ENCODE measurements around the gene STXBP3. TPM values are rescaled to one million over a fixed set of nuclear protein-coding genes. Genes with fewer than 3 reads are reported as not detected.
"Not testable (repeated sequence)": the region's sequence is repeated elsewhere in the genome, so short reads cannot be mapped to it uniquely, and the experiment has no call there.

Gene STXBP3
- polyA plus RNA-seq, 2 donors = 26.1 to 37.5 TPM

DNA sequence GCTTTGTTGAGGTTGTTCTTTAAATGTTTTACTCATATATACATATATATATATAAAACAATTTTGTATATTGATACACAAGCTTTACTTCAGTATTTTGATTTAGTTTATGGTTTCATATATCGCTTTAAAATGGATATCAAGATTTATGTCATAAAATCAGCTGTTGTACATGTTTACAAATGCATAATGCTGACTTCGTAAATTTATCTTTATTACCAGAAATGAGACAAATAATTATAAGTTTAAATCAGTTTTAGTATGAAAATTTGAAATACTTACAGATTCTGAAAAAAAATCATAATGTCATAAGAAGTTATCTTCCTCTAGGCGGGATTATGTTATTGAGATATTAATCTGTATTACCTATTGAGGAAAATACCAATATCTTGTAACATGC is 6.9 kb downstream of the STXBP3 start:
- Histone ChIP-seq H3K4me3 (ENCODE audit: low read depth in 1 of 2, low read length in 2 of 2) (no peak overlapping the region), H3K9me3 (ENCODE audit: control insufficient read depth in 2 of 2, insufficient read depth in 1 of 2, low read depth in 1 of 2, low read length in 1 of 2) (no peaks in the 10 kb centered on the region), H3K27me3 (ENCODE audit: control insufficient read depth in 1 of 2, insufficient read depth in 2 of 2, low read length in 2 of 2) (no peaks in the 10 kb centered on the region), H3K4me1 (ENCODE audit: control insufficient read depth in 2 of 2, insufficient read depth in 2 of 2, low read length in 1 of 2) (peaks cover 0 to 6% of the 10 kb centered on the region in 2 donors), H3K36me3 (ENCODE audit: control insufficient read depth in 2 of 2, insufficient read depth in 2 of 2, low read length in 1 of 2) (no peaks in the 10 kb centered on the region), H3K27ac (ENCODE audit: low read depth in 2 of 2, low read length in 1 of 2) (no peak overlapping the region)
- 76 to 77% methylated on average over 3 of the region's 3 CpGs for WGBS, 2 donors

DNA sequence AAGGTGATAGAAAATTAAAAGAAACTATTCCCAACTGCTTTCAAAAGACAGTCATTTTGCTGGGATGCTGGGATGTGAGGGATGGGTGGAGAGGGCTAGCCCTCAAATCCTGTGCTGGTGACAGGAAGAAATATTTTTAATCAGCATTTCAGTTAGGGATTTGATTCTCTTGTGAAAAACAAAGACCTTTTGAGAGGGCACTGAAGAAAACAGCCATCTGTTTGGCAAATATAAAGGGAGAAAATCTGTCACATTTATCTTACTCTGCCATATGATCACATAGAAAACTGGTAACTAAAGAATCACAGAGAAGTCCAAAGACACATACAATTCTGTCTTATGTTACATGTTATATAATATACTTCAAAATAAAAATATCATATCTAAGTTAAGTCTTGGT is 12.3 kb downstream of the STXBP3 start:
- Histone ChIP-seq H3K36me3 (ENCODE audit: control insufficient read depth in 2 of 2, insufficient read depth in 2 of 2, low read length in 1 of 2) (no peaks in the 10 kb centered on the region), H3K9me3 (ENCODE audit: control insufficient read depth in 2 of 2, insufficient read depth in 1 of 2, low read depth in 1 of 2, low read length in 1 of 2) (no peaks in the 10 kb centered on the region), H3K4me1 (ENCODE audit: control insufficient read depth in 2 of 2, insufficient read depth in 2 of 2, low read length in 1 of 2) (no peaks in the 10 kb centered on the region), H3K27ac (ENCODE audit: low read depth in 2 of 2, low read length in 1 of 2) (no peak overlapping the region), H3K4me3 (ENCODE audit: low read depth in 1 of 2, low read length in 2 of 2) (no peak overlapping the region), H3K27me3 (ENCODE audit: control insufficient read depth in 1 of 2, insufficient read depth in 2 of 2, low read length in 2 of 2) (no peaks in the 10 kb centered on the region)

DNA sequence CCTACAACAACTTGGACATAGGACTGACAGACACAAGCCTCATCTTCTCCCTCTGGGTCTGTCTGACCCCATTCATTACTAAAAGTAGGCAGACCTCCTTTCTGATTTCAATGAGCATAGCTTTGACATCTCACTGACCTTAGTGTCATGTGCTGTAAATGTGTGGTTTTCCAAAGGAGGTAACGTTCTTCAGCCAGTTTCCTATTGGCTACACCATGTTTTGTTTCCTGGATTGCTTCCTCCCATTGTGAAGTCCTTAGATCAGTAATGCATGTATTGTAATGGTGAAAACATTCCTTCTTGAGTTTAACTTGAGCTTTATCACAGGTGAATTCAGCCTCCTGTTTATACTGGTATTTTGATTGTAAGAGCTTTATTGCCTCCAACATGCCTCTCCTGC is 20.6 kb downstream of the STXBP3 start:
- no peaks in the 10 kb centered on the region for H3K4me1 ChIP-seq (ENCODE audit: control insufficient read depth in 2 of 2, insufficient read depth in 2 of 2, low read length in 1 of 2)
- H3K36me3 ChIP-seq (ENCODE audit: control insufficient read depth in 2 of 2, insufficient read depth in 2 of 2, low read length in 1 of 2) = peaks cover 0 to 5% of the 10 kb centered on the region in 2 donors
- no peaks in the 10 kb centered on the region for H3K27me3 ChIP-seq (ENCODE audit: control insufficient read depth in 1 of 2, insufficient read depth in 2 of 2, low read length in 2 of 2)
- no peaks in the 10 kb centered on the region for H3K9me3 ChIP-seq (ENCODE audit: control insufficient read depth in 2 of 2, insufficient read depth in 1 of 2, low read depth in 1 of 2, low read length in 1 of 2)
- WGBS, 2 donors = 58 to 65% methylated on average over 1 of the region's 1 CpG
- no peak overlapping the region for H3K27ac ChIP-seq (ENCODE audit: low read depth in 2 of 2, low read length in 1 of 2)
- no peak overlapping the region for H3K4me3 ChIP-seq (ENCODE audit: low read depth in 1 of 2, low read length in 2 of 2)

DNA sequence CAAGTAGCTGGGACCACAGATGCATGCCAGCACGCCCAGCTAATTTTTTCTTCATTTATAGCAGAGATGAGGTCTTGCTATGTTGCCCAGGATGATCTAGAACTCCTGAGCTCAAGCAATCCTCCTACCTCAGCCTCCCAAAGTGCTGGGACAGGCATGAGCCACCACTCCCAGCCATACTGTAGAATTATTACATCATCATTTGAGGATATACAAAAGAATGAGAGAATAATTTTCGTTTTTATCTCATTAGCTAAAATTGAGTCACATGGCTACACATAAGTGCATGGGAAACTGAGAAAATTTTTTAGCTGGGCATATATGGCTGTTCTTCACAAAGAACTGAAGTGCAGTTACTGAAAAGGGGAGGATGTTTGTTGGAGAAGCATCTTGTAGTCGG is 21.2 kb downstream of the STXBP3 start:
- H3K9me3 ChIP-seq (ENCODE audit: control insufficient read depth in 2 of 2, insufficient read depth in 1 of 2, low read depth in 1 of 2, low read length in 1 of 2) = no peaks in the 10 kb centered on the region
- no peak overlapping the region for H3K4me3 ChIP-seq (ENCODE audit: low read depth in 1 of 2, low read length in 2 of 2)
- H3K27ac ChIP-seq (ENCODE audit: low read depth in 2 of 2, low read length in 1 of 2) = no peak overlapping the region
- peaks cover 0 to 5% of the 10 kb centered on the region in 2 donors for H3K36me3 ChIP-seq (ENCODE audit: control insufficient read depth in 2 of 2, insufficient read depth in 2 of 2, low read length in 1 of 2)
- WGBS, 2 donors = 86 to 87% methylated on average over 3 of the region's 3 CpGs
- H3K4me1 ChIP-seq (ENCODE audit: control insufficient read depth in 2 of 2, insufficient read depth in 2 of 2, low read length in 1 of 2) = no peaks in the 10 kb centered on the region
- H3K27me3 ChIP-seq (ENCODE audit: control insufficient read depth in 1 of 2, insufficient read depth in 2 of 2, low read length in 2 of 2) = no peaks in the 10 kb centered on the region

DNA sequence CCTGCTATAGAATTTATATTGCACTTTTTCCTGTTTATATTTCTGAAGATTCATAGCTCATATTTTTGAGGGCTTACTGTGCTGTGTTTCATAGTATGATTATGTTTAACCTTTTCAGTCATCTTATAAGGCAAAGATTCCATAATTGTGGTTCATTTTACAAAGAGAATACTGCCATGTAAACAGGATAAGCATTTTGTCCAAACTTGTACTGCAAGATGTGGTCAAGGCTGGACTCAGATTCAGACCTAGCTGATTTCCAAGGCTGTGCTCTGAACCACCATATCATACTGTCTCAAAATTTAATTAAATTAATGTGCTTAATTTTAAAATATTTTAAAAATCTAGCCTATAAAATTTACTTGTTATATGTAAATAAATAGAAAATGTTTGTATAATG is 31.4 kb downstream of the STXBP3 start:
- Histone ChIP-seq H3K36me3 (ENCODE audit: control insufficient read depth in 2 of 2, insufficient read depth in 2 of 2, low read length in 1 of 2) (peaks cover 0 to 5% of the 10 kb centered on the region in 2 donors), H3K4me3 (ENCODE audit: low read depth in 1 of 2, low read length in 2 of 2) (no peak overlapping the region), H3K27ac (ENCODE audit: low read depth in 2 of 2, low read length in 1 of 2) (no peak overlapping the region), H3K4me1 (ENCODE audit: control insufficient read depth in 2 of 2, insufficient read depth in 2 of 2, low read length in 1 of 2) (no peaks in the 10 kb centered on the region), H3K27me3 (ENCODE audit: control insufficient read depth in 1 of 2, insufficient read depth in 2 of 2, low read length in 2 of 2) (no peaks in the 10 kb centered on the region), H3K9me3 (ENCODE audit: control insufficient read depth in 2 of 2, insufficient read depth in 1 of 2, low read depth in 1 of 2, low read length in 1 of 2) (no peaks in the 10 kb centered on the region)

DNA sequence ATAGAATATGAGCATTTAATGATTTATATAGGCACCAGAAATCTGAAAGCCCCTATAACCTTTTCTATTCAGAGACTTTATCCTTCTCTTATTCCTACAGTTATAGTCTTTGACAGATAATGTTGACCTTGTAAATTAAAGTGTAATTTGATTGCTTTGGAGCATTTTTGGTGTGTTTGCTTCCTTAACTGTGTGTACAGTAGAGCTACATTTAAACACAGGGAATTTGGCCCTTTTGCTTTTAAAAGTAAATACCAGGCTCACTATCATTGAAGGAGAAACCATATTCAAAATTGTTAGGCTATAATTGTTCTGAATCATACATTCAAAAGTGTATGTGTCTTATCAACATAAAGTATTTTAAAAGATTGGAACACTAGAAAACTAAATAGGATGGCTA is 33.0 kb downstream of the STXBP3 start:
- Histone ChIP-seq H3K27ac (ENCODE audit: low read depth in 2 of 2, low read length in 1 of 2) (no peak overlapping the region), H3K36me3 (ENCODE audit: control insufficient read depth in 2 of 2, insufficient read depth in 2 of 2, low read length in 1 of 2) (peaks cover 2% of the 10 kb centered on the region in 2 donors), H3K9me3 (ENCODE audit: control insufficient read depth in 2 of 2, insufficient read depth in 1 of 2, low read depth in 1 of 2, low read length in 1 of 2) (no peaks in the 10 kb centered on the region), H3K27me3 (ENCODE audit: control insufficient read depth in 1 of 2, insufficient read depth in 2 of 2, low read length in 2 of 2) (no peaks in the 10 kb centered on the region), H3K4me1 (ENCODE audit: control insufficient read depth in 2 of 2, insufficient read depth in 2 of 2, low read length in 1 of 2) (no peaks in the 10 kb centered on the region), H3K4me3 (ENCODE audit: low read depth in 1 of 2, low read length in 2 of 2) (no peak overlapping the region)

DNA sequence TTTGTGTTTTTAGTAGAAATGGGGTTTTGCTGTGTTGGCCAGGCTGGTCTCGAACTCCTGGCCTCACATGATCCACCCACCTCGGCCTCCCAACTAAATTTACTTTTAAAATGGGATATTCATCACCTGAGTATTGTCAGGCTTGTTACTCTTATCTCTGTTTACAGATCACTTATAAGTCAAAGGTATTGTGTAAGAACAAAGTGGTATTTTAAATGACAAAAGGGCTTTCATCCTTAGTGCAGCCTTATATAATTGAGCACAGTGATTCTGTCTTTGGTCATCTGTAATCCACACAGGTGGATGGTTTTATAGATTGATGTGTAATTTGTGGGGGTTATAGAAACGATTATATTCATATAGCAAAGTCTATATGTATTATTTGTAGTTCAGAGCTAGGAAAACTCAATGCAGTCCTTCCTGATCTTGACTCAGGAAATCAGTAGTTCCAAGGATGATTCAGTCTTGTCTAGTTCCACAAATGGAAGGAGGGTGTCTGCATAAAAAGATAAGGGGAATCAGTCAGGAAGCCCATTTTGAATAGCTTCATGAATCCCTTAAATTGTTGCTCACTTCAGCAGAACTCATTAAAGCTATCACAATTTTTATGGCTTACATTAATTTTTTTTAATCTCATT is 34.6 kb downstream of the STXBP3 start:
- WGBS, 2 donors = 85 to 88% methylated on average over 3 of the region's 3 CpGs
- H3K36me3 ChIP-seq (ENCODE audit: control insufficient read depth in 2 of 2, insufficient read depth in 2 of 2, low read length in 1 of 2) = peaks cover 2 to 8% of the 10 kb centered on the region in 2 donors

DNA sequence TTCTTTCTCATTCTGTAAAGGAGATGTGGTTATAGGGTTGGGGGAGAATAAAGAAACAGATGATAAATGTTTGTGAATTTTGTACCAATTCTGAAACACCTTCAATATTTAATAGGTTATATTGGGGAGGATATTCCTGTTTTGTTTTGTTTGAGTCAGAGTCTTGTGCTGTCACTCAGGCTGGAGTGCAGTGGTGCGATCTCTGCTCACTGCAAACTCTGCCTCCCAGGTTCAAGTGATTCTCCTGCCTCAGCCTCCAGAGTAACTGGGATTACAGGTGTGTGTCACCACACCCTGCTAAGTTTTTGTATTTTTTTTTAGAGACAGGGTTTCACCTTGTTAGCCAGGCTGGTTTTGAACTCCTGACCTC is 35.1 kb downstream of the STXBP3 start:
- H3K4me3 ChIP-seq (ENCODE audit: low read depth in 1 of 2, low read length in 2 of 2); H3K4me1 ChIP-seq (ENCODE audit: control insufficient read depth in 2 of 2, insufficient read depth in 2 of 2, low read length in 1 of 2); H3K27me3 ChIP-seq (ENCODE audit: control insufficient read depth in 1 of 2, insufficient read depth in 2 of 2, low read length in 2 of 2); H3K9me3 ChIP-seq (ENCODE audit: control insufficient read depth in 2 of 2, insufficient read depth in 1 of 2, low read depth in 1 of 2, low read length in 1 of 2); H3K36me3 ChIP-seq (ENCODE audit: control insufficient read depth in 2 of 2, insufficient read depth in 2 of 2, low read length in 1 of 2); H3K27ac ChIP-seq (ENCODE audit: low read depth in 2 of 2, low read length in 1 of 2): not testable (repeated sequence)
- 98 to 100% methylated on average over 1 of the region's 1 CpG for WGBS, 2 donors

More for the DNA sequence above, 34.6 kb downstream of the STXBP3 start:
- Histone ChIP-seq H3K4me3 (ENCODE audit: low read depth in 1 of 2, low read length in 2 of 2) (no peak overlapping the region), H3K9me3 (ENCODE audit: control insufficient read depth in 2 of 2, insufficient read depth in 1 of 2, low read depth in 1 of 2, low read length in 1 of 2) (peaks cover 0 to 7% of the 10 kb centered on the region in 2 donors), H3K4me1 (ENCODE audit: control insufficient read depth in 2 of 2, insufficient read depth in 2 of 2, low read length in 1 of 2) (no peaks in the 10 kb centered on the region), H3K27me3 (ENCODE audit: control insufficient read depth in 1 of 2, insufficient read depth in 2 of 2, low read length in 2 of 2) (no peaks in the 10 kb centered on the region), H3K27ac (ENCODE audit: low read depth in 2 of 2, low read length in 1 of 2) (no peak overlapping the region)

DNA sequence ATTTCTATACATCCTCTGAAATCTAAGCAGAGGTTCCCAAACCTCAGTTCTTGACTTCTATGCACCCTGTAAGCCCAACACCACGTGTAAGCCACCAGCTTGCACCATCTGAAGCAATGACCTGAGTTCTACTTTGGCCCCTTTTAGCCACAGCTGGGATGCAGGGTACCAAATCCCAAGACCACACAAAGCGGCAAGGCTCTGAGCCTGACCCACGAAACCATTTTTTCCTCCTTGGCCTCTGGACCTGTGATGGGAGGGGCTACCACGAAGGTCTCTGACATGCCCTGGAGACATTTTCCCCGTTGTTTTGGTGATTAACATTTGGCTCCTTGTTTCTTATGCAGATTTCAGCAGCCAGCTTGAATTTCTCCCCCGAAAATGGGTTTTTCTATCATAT is 38.8 kb downstream of the STXBP3 start:
- H3K36me3 ChIP-seq (ENCODE audit: control insufficient read depth in 2 of 2, insufficient read depth in 2 of 2, low read length in 1 of 2) = peaks cover 2 to 8% of the 10 kb centered on the region in 2 donors
- WGBS, 2 donors = 95 to 98% methylated on average over 6 of the region's 6 CpGs
- H3K4me1 ChIP-seq (ENCODE audit: control insufficient read depth in 2 of 2, insufficient read depth in 2 of 2, low read length in 1 of 2) = no peaks in the 10 kb centered on the region
- no peak overlapping the region for H3K4me3 ChIP-seq (ENCODE audit: low read depth in 1 of 2, low read length in 2 of 2)
- H3K9me3 ChIP-seq (ENCODE audit: control insufficient read depth in 2 of 2, insufficient read depth in 1 of 2, low read depth in 1 of 2, low read length in 1 of 2) = peaks cover 0 to 7% of the 10 kb centered on the region in 2 donors
- no peak overlapping the region for H3K27ac ChIP-seq (ENCODE audit: low read depth in 2 of 2, low read length in 1 of 2)
- H3K27me3 ChIP-seq (ENCODE audit: control insufficient read depth in 1 of 2, insufficient read depth in 2 of 2, low read length in 2 of 2) = no peaks in the 10 kb centered on the region

DNA sequence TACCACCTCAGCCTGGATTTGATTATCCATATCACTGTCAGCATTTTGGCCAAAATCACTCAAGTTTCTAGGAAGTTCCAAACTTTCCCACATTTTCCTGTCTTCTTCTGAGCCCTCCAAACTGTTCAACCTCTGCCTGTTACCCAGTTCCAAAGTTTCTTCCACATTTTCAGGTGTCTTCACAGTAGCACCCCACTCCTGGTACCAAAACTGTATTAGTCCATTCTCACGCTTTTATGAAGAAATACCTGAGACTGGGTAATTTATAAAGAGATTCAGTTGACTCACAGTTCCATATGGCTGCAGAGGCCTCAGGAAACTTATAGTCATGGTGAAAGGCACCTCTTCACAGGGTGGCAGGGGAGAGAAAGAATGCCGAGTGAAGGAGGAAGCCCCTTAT is 39.4 kb downstream of the STXBP3 start:
- no peaks in the 10 kb centered on the region for H3K4me1 ChIP-seq (ENCODE audit: control insufficient read depth in 2 of 2, insufficient read depth in 2 of 2, low read length in 1 of 2)
- H3K36me3 ChIP-seq (ENCODE audit: control insufficient read depth in 2 of 2, insufficient read depth in 2 of 2, low read length in 1 of 2) = peaks cover 2 to 8% of the 10 kb centered on the region in 2 donors
- WGBS, 2 donors = 93 to 99% methylated on average over 2 of the region's 2 CpGs
- H3K4me3 ChIP-seq (ENCODE audit: low read depth in 1 of 2, low read length in 2 of 2) = no peak overlapping the region
- H3K27me3 ChIP-seq (ENCODE audit: control insufficient read depth in 1 of 2, insufficient read depth in 2 of 2, low read length in 2 of 2) = no peaks in the 10 kb centered on the region
- H3K27ac ChIP-seq (ENCODE audit: low read depth in 2 of 2, low read length in 1 of 2) = no peak overlapping the region
- H3K9me3 ChIP-seq (ENCODE audit: control insufficient read depth in 2 of 2, insufficient read depth in 1 of 2, low read depth in 1 of 2, low read length in 1 of 2) = peaks cover 0 to 7% of the 10 kb centered on the region in 2 donors

Data from esophagus (tissue), 2 donors.